Central memory CD4-positive, alpha-beta T cell (primary cell): ENCODE measurements around the gene ZNF253.
A peak's percentile ranks its signal among the peaks of the same experiment; 100 is the strongest.
"Not testable (repeated sequence)": the region's sequence is repeated elsewhere in the genome, so short reads cannot be mapped to it uniquely, and the experiment has no call there.

ENCODE experiments used
- DNase-seq: peaks from one replicate; pipeline ENCODE4 v3.0.0; 2022

Gene ZNF253

DNA sequence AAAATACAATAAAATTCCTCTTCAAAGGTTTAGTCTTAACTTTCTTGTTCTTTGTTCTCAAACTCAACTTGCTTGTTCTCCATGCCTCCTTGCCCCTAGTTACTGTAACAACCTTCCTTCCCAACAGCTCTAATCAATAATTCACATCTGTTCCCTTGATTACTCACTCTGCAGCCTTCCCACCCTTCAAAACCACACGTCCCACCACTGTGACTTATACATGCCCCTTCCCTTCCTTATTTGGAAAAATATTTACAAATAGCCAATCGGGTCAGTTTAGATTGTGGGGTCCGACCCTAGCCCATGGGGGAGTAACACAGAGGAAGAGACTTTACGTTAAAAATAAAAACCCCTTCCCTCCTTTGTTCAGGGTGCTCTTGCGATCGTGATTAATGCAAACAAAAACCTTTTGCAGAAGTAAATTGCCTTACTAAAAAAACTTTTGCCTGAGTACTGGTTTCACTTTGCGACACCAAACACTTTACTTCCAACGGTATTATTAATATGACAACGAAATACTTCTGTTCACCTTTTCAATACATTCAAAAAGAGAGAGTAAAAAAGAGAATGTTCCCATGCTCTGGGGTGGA is 34.6 kb downstream of the ZNF253 start:
- DNase-seq: no peak

DNA sequence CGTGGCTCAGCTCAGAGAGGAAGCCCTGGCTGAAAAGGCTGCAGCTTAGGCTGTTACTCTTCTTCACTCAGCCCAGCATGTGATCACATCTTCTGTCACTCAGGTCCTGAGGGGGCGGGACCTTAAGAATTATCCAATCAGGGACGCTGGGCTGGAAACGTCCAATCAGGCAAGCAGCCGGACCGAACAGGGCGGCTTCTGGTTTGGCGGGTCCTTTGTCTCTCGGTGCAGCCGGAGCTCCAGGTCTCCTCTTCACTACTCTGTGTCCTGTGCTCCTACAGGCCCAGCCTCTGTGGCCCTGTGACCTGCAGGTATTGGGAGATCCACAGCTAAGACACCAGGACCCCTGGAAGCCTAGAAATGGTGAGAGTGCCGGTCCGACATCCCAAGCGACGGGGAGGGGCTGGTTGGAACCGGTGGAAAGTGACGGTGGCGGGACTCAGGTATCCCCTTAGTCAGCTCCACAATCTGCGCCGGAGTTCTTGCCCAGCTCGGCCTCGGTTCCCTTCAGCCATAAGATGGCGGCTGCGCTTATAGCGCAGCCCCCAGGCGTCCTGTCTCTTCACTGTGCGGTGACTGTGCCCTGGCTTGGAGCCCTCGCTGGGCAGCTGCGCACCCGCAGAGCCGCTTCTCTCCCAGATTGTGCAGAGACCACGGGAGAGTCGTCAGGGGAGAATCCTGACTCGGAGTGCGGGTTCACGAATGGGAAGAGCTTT is 35.2 kb downstream of the ZNF253 start, which contains the start of gene ZNF93:
Gene ZNF93, plus strand, starts transcription at position 218 of the 716 bp plus-strand sequence. Its CDS starts 143 bp downstream, at position 361.
- peak; percentile 88 for DNase-seq

DNA sequence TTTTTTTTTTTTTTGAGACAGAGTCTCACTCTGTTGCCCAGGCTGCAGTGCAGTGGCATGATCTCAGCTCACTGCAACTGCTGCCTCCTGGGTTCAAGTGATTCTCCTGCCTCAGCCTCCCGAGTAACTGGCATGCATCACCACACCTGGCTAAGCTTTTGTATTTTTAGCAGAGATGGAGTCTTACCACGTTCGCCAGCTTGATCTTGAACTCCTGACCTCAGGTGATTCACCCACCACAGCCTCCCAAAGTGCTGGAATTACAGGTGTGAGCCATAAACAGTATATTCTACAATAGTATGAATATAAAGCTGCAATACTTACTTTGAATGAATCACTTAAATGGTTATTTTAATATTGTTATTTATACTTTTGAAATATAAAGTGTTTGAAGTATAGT is 41.9 kb downstream of the ZNF253 start:
- DNase-seq: not testable (repeated sequence)

DNA sequence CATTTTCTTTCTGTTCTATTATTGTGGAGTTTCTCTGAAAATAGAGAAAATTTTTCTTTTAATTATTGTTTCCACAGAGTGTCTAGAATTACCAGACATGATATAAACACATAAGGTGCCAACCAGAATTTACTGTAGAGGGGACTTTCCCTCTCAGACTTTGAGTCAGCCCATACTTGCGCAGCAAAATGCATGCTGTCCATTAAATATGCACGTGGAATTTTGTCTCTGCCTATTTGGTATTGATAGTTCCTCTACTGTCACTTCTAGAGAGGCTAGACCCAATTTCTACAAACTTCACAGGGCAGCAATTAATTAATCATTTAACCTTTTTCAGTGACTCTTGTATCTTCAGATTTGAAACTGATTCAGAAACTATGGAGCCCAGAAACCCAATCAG is 44.0 kb downstream of the ZNF253 start:
- DNase-seq: no peak

DNA sequence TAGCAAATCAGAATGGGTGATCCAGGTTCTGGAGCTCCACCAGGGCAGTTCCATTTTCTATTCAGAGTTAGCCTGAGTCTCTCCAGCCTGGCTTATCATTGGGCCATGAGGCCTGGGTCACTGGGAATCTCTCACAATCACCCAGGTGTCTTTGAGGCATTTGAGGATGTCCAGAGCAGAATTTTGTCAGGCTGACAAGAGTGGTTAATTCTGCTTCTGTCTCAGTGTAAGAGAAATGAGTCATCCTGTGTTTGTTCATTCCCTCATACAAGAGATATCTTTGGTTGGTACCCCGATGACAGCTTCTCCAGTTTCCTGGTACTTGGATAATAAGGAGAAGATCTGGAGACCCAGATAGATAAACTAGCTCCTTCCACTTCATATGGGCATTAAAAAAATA is 45.5 kb downstream of the ZNF253 start:
- DNase-seq: no peak

DNA sequence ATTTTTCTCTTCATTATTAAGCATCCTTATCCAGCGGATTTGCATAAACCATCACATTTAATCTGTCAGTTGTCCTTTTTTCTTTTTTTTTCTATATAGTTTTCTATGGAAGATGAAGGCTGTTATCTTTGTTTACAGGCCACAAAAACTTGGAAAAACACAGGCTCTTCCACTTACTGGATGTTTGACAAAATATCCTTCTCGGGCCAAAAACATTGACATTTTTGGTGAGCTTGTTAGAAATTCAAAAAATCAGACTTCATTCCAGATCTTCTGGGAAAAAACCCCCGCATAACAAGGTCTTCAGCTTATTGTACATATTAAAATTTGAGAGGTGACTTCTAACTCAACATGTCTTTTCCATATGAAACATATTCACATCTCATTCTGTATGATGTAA is 48.9 kb downstream of the ZNF253 start:
- DNase-seq: no peak

DNA sequence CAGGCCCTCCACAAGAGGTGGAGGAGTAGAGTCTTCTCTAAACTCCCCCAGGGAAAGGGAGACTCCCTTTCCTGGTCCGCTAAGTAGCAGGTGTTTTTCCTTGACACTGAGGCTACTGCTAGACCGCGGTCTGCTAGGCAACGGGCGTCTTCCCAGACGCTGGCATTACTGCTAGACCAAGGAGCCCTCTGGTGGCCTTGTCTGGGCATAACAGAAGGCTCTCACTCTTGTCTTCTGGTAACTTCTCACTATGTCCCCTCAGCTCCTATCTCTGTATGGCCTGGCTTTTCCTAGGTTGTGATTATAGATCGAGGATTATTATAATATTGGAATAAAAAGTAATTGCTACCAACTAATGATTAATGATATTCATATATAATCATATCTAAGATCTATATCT is 64.7 kb downstream of the ZNF253 start:
- peak; percentile 4 for DNase-seq

DNA sequence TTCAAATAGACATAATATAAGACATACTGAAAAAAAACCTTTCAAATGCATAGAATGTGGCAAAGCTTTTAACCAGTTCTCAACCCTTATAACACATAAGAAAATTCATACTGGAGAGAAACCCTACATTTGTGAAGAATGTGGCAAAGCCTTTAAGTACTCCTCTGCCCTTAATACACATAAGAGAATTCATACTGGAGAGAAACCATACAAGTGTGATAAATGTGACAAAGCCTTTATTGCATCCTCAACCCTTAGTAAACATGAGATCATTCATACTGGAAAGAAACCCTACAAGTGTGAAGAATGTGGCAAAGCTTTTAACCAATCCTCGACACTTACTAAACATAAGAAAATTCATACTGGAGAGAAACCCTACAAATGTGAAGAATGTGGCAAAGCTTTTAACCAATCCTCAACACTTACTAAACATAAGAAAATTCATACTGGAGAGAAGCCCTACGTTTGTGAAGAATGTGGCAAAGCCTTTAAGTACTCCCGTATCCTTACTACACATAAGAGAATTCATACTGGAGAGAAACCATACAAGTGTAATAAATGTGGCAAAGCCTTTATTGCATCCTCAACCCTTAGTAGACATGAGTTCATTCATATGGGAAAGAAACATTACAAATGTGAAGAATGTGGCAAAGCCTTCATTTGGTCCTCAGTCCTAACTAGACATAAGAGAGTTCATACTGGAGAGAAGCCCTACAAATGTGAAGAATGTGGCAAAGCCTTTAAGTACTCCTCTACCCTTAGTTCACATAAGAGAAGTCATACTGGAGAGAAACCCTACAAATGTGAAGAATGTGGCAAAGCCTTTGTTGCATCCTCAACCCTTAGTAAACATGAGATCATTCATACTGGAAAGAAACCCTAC is 68.0 kb downstream of the ZNF253 start:
- not testable (repeated sequence) for DNase-seq

DNA sequence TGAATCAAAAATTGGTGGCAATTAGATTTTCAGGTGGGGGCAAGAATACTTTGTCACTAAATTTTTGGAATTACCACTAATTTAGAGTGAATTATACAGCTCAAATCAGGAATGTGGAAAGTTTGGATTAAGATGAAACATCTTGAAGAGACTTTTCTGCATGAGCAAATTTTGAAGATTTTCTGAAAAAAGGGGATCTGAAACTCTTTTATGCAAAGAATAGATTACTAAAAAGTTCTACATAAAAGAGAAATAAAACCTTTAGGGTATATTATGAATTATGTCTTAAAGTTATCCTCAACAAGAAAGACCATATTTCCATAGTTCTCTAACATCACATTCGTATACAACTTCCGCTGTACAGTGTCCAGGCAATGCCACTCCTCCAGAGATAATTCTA is 71.7 kb downstream of the ZNF253 start:
- DNase-seq: no peak

DNA sequence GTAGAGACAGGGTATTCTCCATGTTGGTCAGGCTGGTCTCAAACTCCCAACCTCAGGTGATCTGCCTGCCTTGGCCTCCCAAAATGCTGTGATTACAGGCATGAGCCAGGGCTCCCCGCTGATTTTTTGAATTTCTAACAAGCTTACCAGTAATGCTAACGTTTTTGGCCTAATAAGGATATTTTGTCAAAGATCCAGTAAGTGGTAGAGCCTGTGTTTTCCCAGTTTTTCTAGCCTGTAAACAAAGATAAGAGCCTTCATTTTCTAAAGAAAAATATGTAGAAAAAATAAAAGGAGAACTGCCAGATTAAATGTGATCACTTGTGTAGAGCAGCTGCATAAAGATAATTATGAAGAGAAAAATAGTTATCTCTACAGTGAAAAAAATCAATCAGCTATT is 72.8 kb downstream of the ZNF253 start:
- no peak for DNase-seq

DNA sequence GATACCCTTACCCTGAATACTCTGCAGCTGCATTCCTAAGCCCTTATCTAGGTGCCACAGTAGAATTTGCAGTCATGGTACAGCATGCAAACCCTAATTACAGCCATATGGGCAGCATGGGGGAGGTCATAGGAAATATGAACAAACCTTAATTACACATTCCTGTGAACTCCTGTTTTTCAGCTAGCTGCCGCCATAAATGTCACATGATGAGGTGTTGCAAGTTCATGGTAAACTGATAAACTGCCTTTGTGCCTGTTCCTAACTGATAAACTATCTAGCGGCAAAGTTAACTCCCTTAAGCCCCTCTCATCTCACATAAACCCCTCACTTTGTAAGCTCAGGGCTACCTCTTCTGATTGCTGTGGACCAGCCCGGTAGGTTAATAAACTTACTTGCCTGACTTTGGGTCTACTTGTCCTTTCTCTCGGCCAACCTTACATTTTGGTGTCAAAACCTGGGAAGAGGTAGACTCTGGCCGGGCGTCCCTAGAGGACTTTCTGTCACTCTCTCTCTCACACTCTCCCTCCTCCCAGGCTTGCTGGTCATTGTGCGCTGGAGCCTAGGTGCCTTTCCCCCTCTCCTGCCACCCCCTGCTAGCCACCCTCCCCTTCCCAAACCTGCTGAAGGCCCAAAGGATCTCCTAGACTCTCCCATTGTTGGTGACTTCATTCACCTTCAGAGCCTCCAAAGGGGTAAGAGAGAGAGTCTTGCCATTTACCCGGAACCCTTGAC is 78.3 kb downstream of the ZNF253 start:
- DNase-seq: no peak
